GM21526 (cell line): ENCODE data around the gene FXYD3.
"Not testable (repeated sequence)": the region's sequence is repeated elsewhere in the genome, so short reads cannot be mapped to it uniquely, and the experiment has no call there.

Experiments used
- ATAC-seq: cut with Tn5 transposase; IDR thresholded peaks from one replicate; pipeline ENCODE4 v1.9.1; 2021; ENCODE audit warnings: moderate library complexity; ENCODE audit not compliant: unreplicated experiment, low FRiP score

Gene FXYD3

GRCh38 chr19:35085947-35086346 is 29.7 kb upstream of the FXYD3 start:
- ATAC-seq, result no peak

DNA sequence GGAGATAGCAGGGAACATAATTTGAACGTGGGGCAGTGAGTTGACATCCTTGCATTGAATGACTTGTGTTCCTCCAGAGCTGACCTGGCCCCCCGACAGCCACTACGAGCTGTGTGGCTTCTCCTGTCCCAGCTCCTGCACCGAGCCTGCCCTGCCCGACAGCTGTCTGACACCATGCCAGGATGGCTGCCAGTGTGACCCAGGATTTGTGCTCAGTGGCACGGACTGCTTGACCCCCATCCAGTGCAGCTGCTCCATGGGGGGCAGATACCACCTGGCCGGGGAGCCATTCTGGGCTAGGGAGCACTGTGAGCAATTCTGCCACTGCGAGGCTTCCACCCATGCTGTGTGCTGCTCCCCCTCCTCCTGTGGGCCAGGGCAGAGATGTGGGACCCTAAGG is 29.2 kb upstream of the FXYD3 start:
- no peak for ATAC-seq

DNA sequence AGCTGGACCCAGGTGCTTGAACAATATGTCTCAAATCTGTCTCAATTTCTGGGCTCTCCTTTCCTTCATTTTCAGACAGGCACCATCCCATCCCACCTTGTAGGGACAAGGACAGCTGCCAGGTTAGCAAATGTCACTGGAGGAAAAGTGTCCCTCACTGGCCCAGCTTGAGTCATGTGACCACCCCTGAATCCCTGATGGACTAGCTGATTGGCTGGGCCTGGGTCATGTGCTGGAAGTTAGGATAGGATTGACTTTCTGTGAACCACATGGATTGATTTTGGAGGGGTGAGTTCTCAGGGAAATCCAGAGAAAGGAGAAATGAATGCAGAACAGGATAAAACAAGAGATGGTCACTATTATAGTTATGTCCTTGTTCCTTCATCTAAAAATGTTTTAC is 28.2 kb upstream of the FXYD3 start:
- ATAC-seq, result no peak

DNA sequence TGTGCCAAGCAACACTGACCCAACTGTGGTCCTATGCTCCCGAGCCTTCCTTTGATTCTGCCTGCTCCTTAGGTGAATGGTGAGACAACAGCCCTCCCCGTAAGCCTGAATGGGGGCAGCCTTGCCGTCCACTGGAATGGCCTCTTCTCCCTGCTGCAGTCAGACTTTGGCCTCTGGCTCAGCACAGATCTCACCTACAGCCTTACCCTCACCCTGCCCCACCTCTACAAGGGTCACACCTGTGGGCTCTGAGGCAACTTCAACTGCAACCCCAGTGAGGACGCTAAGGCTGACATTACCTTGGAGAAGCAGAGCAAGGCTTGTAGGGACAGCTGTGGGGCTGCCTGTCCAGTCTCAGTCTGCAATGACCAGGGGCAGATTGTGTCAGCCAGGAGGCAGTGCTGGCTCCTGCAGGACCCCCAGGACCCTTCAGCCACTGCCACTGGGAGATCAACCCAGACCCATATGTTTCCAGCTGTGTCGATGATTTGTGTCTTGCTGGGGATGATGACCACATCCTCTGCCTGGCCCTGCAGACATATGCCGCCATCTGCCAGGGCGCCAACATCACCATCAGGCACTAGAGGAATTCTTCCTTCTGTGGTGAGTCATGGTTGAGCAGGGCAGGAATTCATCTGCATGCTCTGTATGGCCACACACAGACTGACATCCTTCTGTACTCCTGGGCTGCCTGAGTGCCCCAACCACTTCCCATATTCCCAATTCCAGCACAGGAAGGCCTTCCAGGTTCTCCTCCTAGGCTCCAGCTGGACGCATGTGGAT is 27.3 kb upstream of the FXYD3 start:
- no peak for ATAC-seq

GRCh38 chr19:35089554-35089953 is 26.1 kb upstream of the FXYD3 start:
- ATAC-seq, result no peak

DNA sequence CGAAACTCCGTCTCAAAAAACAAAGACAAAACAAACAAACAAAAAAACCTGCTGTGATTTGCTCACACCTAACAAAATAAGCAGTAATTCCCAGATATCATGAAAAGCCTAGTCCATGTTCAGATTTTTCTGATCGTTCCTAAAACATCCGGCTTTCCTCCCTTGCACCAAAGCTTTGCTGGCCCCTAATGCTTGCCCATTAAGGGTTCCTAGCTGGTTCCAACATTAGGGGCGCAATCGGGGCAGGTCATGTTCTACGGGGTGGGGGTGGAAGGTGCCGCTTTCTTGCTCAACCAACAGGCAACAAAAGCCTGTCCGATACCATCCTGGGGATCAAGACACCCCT is 25.5 kb upstream of the FXYD3 start:
- ATAC-seq, result no peak

DNA sequence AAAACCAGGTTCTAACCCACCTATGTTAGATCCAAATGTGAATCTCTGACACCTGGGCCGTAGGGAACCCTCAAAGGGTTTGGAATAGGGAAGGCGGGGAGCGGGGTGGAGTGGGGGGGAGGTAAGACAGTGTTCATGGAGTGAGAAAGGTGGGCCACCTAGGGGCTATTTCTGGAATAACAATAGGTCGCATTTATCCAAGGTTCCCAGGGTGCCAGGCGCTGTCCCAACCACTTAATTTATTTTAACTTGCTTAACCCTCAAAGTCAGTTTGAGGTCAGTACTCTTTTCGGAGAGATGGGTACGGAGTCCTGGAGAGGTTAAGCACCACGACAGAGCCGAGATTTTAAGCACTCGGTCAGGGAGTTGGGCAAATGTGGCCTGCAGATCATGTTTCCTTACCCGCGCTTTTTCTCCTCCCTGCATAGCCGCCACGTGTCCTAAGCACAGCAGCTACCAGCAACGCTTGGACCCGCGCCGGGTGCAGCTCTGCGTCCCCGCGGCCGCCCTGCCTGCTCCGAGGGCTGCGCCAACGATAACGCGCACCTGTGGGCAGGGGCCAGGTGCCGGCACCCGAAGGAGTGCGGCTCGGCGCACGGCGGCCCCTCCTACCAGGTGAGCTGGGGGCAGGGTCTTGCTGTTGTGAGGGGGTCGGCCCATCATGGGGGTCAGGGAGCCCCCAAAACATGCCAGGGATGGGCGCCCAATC is 25.0 kb upstream of the FXYD3 start:
- ATAC-seq, result no peak

DNA sequence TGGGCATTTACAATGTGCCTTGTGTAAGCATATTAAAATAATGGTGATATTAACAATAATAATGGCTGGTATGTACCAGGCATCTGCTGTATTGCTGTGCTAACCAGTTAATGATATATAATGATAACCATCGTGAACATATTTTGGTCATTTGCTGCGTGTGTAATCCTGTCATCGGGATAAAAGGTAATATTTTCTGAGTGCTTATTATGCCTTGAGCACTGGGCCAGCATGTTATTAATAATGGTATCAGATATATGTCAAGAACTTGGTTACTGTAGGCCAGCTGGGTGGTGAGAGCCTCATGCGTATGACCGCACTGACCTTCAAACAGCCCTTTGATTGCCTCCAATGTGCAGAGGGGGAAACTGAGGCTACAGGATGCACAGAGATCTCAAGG is 22.2 kb upstream of the FXYD3 start:
- ATAC-seq, result no peak

GRCh38 chr19:35093941-35094647 is 21.5 kb upstream of the FXYD3 start:
- no peak for ATAC-seq

DNA sequence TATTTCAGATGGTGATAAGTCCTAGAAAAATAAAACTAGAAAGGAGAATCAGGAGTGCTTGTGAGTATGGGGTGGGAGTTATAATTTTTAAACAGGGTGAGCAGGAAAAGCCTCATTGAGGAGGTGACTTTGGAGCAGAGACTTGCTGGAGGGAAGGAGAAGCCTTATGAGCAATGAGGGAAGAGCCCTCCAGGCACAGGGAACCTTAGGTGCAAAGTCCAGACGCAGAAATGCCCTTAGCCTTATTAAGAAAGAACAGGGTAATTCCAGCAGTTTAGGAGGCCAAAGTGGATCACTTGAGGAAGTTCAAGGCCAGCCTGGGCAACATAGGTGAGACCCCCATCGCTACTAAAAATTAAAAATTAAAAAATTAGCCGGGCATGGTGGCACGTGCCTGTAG is 21.0 kb upstream of the FXYD3 start:
- no peak for ATAC-seq

GRCh38 chr19:35095667-35096368 is 19.8 kb upstream of the FXYD3 start:
- ATAC-seq, result no peak

DNA sequence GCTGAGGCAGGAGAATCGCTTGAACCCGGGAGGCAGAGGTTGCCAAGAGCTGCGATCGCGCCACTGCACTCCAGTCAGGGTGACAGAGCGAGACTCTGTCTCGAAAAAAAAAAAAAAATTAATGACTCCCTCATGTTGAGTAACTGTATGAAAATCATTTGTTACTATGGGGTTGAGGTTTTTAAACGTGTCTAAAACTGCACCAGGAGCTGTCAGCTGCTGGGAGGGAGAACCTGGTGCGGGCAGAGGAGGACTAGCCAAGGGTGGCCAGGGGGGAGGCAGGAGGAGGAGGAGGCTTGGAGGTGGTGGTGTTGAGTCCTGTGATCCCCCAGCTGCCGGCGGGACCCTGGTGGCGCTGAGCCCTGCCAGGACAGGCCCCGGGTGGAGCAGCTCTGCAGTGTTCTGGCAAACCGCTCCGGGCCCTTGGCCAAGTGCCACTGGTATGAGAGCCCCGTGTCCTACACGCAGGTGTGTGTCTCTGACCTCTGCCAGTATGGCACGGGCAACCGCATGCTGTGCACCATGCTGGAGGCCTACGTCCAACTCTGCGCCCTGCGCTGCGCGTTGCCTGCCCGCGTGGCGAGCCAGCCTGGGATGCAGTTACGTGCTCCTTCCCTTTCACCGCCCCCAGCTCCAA is 17.1 kb upstream of the FXYD3 start:
- ATAC-seq, result no peak

GRCh38 chr19:35099155-35099896 is 16.3 kb upstream of the FXYD3 start:
- no peak for ATAC-seq

GRCh38 chr19:35099897-35100275 is 15.7 kb upstream of the FXYD3 start:
- no peak for ATAC-seq

GRCh38 chr19:35100588-35101533 is 14.8 kb upstream of the FXYD3 start:
- no peak for ATAC-seq

DNA sequence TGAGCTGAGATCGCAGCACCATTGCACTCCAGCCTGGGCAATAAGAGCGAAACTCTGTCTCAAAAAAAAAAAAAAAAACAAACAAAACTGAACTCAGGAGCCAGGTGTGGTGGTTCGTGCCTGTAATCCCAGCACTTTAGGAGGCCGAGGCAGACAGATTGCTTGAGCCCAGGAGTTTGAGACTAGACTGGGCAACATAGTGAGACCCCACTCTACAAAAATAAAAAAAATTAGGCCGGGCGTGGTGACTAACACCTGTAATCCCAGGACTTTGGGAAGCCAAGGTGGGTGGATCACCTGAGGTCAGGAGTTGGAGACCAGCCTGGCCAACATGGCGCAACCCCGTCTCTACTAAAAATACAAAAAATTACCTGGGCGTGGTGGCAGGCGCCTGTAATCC is 13.7 kb upstream of the FXYD3 start:
- ATAC-seq, result not testable (repeated sequence)

GRCh38 chr19:35103614-35104013 is 12.0 kb upstream of the FXYD3 start:
- not testable (repeated sequence) for ATAC-seq

DNA sequence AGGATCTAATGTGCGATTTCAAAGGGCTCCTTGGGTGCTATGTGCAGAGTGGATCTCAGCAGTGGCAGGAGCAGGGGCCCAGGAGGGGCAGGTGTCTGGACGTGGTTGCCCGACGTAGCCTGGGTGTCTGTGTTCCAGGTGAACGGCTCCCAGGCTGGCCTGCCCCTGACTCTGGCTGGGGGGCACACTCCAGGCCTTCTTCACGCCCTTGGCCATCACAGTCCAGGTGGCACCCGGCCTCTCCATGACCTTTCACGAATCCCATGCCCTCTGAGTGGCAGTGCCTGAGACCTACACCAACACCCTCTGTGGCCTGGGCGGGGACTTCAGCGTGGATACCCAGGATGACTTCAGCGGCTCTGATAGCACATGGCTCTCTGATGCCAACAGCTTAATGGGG is 11.3 kb upstream of the FXYD3 start:
- ATAC-seq, result no peak

DNA sequence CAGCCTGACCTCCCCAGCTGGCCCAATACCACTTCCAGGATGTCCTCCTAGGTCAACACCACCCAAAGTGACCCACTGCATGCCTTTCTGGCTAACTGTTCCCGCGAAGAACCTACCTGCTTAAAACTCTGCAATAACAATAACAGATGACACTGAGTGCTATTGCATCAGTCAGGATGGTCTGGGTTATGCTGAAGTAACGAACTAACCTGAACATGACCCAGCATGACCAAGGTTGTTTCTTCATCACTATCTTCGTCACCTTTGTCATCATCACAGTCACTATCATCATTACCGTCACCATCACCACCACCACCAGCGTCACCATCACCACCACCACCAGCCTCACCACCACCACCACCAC is 10.6 kb upstream of the FXYD3 start:
- no peak for ATAC-seq
